ENCODE data around the gene UNC45A. TPM values are rescaled to one million over a fixed set of nuclear protein-coding genes. Genes with fewer than 3 reads are reported as not detected.
A peak's percentile ranks its signal among the peaks of the same experiment; 100 is the strongest.

The UNC45A gene
- total RNA-seq, 1 experiment from 2014 or later = 75.5 TPM

GRCh38 chr15:90934256-90934948, 683 bp upstream of the UNC45A start:
- DNase-seq (ENCODE audit: low read depth in 1 of 2, low spot score in 2 of 2) = peak; percentile 78 to 87
- Histone ChIP-seq H3K27me3 (replicated peaks) (no peaks in the 10 kb centered on the region), H3K9me3 (replicated peaks) (no peaks in the 10 kb centered on the region), H3K4me3 (peak overlapping the region; percentile 62), H3K4me1 (replicated peaks) (peaks cover 38% of the 10 kb centered on the region), H3K27ac (no peak overlapping the region), H3K36me3 (peaks cover 30% of the 10 kb centered on the region)

GRCh38 chr15:90936823-90937222, 1.7 kb downstream of the UNC45A start:
- Histone ChIP-seq H3K27ac (no peak overlapping the region), H3K4me3 (no peak overlapping the region), H3K4me1 (replicated peaks) (peaks cover 32% of the 10 kb centered on the region), H3K36me3 (peaks cover 52% of the 10 kb centered on the region), H3K9me3 (replicated peaks) (no peaks in the 10 kb centered on the region), H3K27me3 (replicated peaks) (no peaks in the 10 kb centered on the region)
- no peak for DNase-seq (ENCODE audit: low read depth in 1 of 2, low spot score in 2 of 2)

- Histone ChIP-seq H3K4me1 (replicated peaks) (peaks cover 23% of the 10 kb centered on the region), H3K27me3 (replicated peaks) (no peaks in the 10 kb centered on the region), H3K9me3 (replicated peaks) (no peaks in the 10 kb centered on the region), H3K27ac (no peak overlapping the region), H3K36me3 (peaks cover 66% of the 10 kb centered on the region), H3K4me3 (no peak overlapping the region)
- DNase-seq (ENCODE audit: low read depth in 1 of 2, low spot score in 2 of 2) = no peak
Observed at GRCh38 chr15:90938261-90938660, 3.2 kb downstream of the UNC45A start.

- Histone ChIP-seq H3K9me3 (replicated peaks) (no peaks in the 10 kb centered on the region), H3K36me3 (peaks cover 74% of the 10 kb centered on the region), H3K27me3 (replicated peaks) (no peaks in the 10 kb centered on the region), H3K4me3 (no peak overlapping the region), H3K27ac (no peak overlapping the region), H3K4me1 (replicated peaks) (peaks cover 15% of the 10 kb centered on the region)
- no peak for DNase-seq (ENCODE audit: low read depth in 1 of 2, low spot score in 2 of 2)
Observed at GRCh38 chr15:90939756-90940155, 4.7 kb downstream of the UNC45A start.

GRCh38 chr15:90941038-90941437, 6.0 kb downstream of the UNC45A start:
- no peaks in the 10 kb centered on the region for H3K9me3 ChIP-seq (replicated peaks)
- H3K36me3 ChIP-seq = peaks cover 85% of the 10 kb centered on the region
- no peak for DNase-seq (ENCODE audit: low read depth in 1 of 2, low spot score in 2 of 2)

GRCh38 chr15:90942354-90943120, 7.5 kb downstream of the UNC45A start:
- Histone ChIP-seq H3K36me3 (peaks cover 85% of the 10 kb centered on the region), H3K27ac (no peak overlapping the region), H3K27me3 (replicated peaks) (no peaks in the 10 kb centered on the region), H3K9me3 (replicated peaks) (no peaks in the 10 kb centered on the region), H3K4me3 (no peak overlapping the region), H3K4me1 (replicated peaks) (no peaks in the 10 kb centered on the region)
- DNase-seq (ENCODE audit: low read depth in 1 of 2, low spot score in 2 of 2) = no peak

More at GRCh38 chr15:90941038-90941437, 6.0 kb downstream of the UNC45A start:
- H3K27me3 ChIP-seq (replicated peaks) = no peaks in the 10 kb centered on the region
- no peak overlapping the region for H3K27ac ChIP-seq
- H3K4me3 ChIP-seq = no peak overlapping the region
- peaks cover 8% of the 10 kb centered on the region for H3K4me1 ChIP-seq (replicated peaks)

GRCh38 chr15:90945091-90945490, 10.0 kb downstream of the UNC45A start:
- no peak for DNase-seq (ENCODE audit: low read depth in 1 of 2, low spot score in 2 of 2)
- Histone ChIP-seq H3K9me3 (replicated peaks) (no peaks in the 10 kb centered on the region), H3K27ac (no peak overlapping the region), H3K36me3 (peaks cover 84% of the 10 kb centered on the region), H3K4me1 (replicated peaks) (no peaks in the 10 kb centered on the region), H3K27me3 (replicated peaks) (no peaks in the 10 kb centered on the region), H3K4me3 (no peak overlapping the region)

- Histone ChIP-seq H3K36me3 (peaks cover 83% of the 10 kb centered on the region), H3K4me1 (replicated peaks) (no peaks in the 10 kb centered on the region), H3K27ac (no peak overlapping the region), H3K9me3 (replicated peaks) (no peaks in the 10 kb centered on the region), H3K4me3 (no peak overlapping the region), H3K27me3 (replicated peaks) (no peaks in the 10 kb centered on the region)
- DNase-seq (ENCODE audit: low read depth in 1 of 2, low spot score in 2 of 2) = no peak
Observed at GRCh38 chr15:90946538-90946937, 11.5 kb downstream of the UNC45A start.

- no peak overlapping the region for H3K27ac ChIP-seq
- peaks cover 85% of the 10 kb centered on the region for H3K36me3 ChIP-seq
- no peak for DNase-seq (ENCODE audit: low read depth in 1 of 2, low spot score in 2 of 2)
- no peaks in the 10 kb centered on the region for H3K9me3 ChIP-seq (replicated peaks)
- no peaks in the 10 kb centered on the region for H3K27me3 ChIP-seq (replicated peaks)
- H3K4me3 ChIP-seq = no peak overlapping the region
- no peaks in the 10 kb centered on the region for H3K4me1 ChIP-seq (replicated peaks)
Observed at GRCh38 chr15:90946941-90947576, 12.0 kb downstream of the UNC45A start.

- Histone ChIP-seq H3K4me3 (no peak overlapping the region), H3K4me1 (replicated peaks) (no peaks in the 10 kb centered on the region), H3K27me3 (replicated peaks) (no peaks in the 10 kb centered on the region), H3K9me3 (replicated peaks) (no peaks in the 10 kb centered on the region), H3K27ac (no peak overlapping the region), H3K36me3 (peaks cover 82% of the 10 kb centered on the region)
- no peak for DNase-seq (ENCODE audit: low read depth in 1 of 2, low spot score in 2 of 2)
Observed at GRCh38 chr15:90947577-90948357, 12.7 kb downstream of the UNC45A start.

- no peaks in the 10 kb centered on the region for H3K27me3 ChIP-seq (replicated peaks)
- no peak overlapping the region for H3K4me3 ChIP-seq
- H3K4me1 ChIP-seq (replicated peaks) = no peaks in the 10 kb centered on the region
- H3K9me3 ChIP-seq (replicated peaks) = no peaks in the 10 kb centered on the region
- DNase-seq (ENCODE audit: low read depth in 1 of 2, low spot score in 2 of 2) = no peak
- peaks cover 82% of the 10 kb centered on the region for H3K36me3 ChIP-seq
- H3K27ac ChIP-seq = no peak overlapping the region
Observed at GRCh38 chr15:90948506-90948905, 13.4 kb downstream of the UNC45A start.

GRCh38 chr15:90949979-90950675, 15.0 kb downstream of the UNC45A start:
- H3K27ac ChIP-seq = no peak overlapping the region
- peaks cover 78% of the 10 kb centered on the region for H3K36me3 ChIP-seq
- no peaks in the 10 kb centered on the region for H3K27me3 ChIP-seq (replicated peaks)

GRCh38 chr15:90950676-90951075, 15.6 kb downstream of the UNC45A start:
- no peaks in the 10 kb centered on the region; the same call in 1 of the 2 replicates for H3K4me1 ChIP-seq (replicated peaks)
- no peak overlapping the region for H3K27ac ChIP-seq
- H3K27me3 ChIP-seq (replicated peaks) = no peaks in the 10 kb centered on the region
- DNase-seq (ENCODE audit: low read depth in 1 of 2, low spot score in 2 of 2) = no peak
- no peaks in the 10 kb centered on the region for H3K9me3 ChIP-seq (replicated peaks)
- H3K36me3 ChIP-seq = peaks cover 74% of the 10 kb centered on the region
- H3K4me3 ChIP-seq = no peak overlapping the region

More at GRCh38 chr15:90949979-90950675, 15.0 kb downstream of the UNC45A start:
- no peak overlapping the region for H3K4me3 ChIP-seq
- no peaks in the 10 kb centered on the region for H3K4me1 ChIP-seq (replicated peaks)
- no peak for DNase-seq (ENCODE audit: low read depth in 1 of 2, low spot score in 2 of 2)
- H3K9me3 ChIP-seq (replicated peaks) = no peaks in the 10 kb centered on the region

Data from SJSA1 (cell line).